Measurements from ENCODE around the gene MTA1.

The MTA1 gene

DNA sequence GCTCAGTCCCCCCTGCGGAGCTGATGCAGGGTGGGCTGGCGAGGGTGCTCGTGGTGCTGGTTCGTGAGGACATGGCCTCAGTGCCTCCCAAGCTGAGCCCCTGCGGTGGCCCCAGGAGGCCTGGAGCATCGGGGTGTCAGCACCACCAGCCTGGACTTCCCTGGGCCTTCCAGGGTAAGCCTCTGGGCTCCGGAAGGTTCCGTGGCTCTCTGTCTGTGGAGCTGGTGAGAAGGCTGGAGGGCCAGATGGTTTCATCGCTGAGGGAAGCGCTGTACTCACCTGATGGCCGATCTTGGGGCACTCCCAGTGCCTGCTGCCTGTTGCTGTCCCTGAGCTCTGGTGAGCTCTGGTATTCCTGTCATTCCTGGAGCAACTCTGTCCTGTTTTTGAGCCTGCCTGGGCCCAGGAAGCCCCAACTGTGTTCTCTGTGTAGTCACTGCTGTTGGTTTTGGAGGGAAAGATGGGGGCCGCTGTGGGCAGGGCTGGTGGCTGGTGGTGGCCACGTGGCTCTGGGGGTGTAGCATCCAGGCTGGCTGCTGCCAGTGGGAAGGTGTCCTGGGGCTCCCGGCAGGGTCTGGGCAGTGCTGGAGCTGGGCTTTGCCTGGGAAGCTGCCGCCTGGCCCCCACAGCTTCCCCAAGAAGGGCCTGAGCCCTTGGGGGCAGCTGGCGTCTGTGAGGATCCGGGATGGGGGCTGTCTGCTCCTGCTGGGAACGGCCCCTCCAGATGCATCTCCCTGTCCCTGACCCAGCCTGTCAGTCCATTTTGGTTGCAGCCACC, 18.3 kb downstream of the MTA1 start:
- CTCF ChIA-PET, result interaction anchor here (1.0 to 3.0 kb wide), 2 partner anchors 10 to 43 kb away, joined by 3 to 11 read pairs; no protein-coding TSS in a partner anchor
- TF ChIP-seq, protein P1, sequence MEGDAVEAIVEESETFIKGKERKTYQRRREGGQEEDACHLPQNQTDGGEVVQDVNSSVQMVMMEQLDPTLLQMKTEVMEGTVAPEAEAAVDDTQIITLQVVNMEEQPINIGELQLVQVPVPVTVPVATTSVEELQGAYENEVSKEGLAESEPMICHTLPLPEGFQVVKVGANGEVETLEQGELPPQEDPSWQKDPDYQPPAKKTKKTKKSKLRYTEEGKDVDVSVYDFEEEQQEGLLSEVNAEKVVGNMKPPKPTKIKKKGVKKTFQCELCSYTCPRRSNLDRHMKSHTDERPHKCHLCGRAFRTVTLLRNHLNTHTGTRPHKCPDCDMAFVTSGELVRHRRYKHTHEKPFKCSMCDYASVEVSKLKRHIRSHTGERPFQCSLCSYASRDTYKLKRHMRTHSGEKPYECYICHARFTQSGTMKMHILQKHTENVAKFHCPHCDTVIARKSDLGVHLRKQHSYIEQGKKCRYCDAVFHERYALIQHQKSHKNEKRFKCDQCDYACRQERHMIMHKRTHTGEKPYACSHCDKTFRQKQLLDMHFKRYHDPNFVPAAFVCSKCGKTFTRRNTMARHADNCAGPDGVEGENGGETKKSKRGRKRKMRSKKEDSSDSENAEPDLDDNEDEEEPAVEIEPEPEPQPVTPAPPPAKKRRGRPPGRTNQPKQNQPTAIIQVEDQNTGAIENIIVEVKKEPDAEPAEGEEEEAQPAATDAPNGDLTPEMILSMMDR (IDR thresholded peaks at IDR 0.05; ENCODE audit: insufficient read depth, low read length, missing control alignments), result no peak
- DNase-seq (ENCODE audit: low read depth, low spot score), result no peak
- POLR2A ChIA-PET, result no interaction called here
- H3K4me3 ChIP-seq (ENCODE audit: low read depth, low read length), result no peak overlapping the region

DNA sequence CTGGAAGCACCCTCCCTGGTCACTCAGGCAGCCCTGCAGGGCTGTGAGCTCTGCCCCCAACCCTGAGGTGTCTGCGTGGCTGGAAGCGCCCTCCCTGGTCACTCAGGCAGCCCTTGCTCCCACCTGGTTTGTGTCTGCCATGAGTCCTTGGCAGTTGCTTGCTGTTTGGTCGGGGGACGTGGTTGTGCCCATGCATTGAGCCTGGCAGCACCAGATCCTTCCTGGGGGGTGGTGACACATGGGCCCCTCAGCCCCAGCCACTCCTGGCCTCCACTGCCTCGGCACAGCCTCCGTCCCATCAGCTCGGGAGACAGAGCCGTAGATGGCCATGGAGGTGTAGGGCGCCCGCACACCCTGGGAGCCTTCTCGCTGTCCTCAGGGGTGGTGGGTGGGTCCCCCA, 19.6 kb downstream of the MTA1 start:
- CTCF ChIA-PET, result interaction anchor here (3.0 kb wide), 1 partner anchor 9 kb away, joined by 11 read pairs; no protein-coding TSS in a partner anchor
- TF ChIP-seq, protein P1 (IDR thresholded peaks at IDR 0.05; ENCODE audit: insufficient read depth, low read length, missing control alignments), result no peak
- POLR2A ChIA-PET, result no interaction called here
- no peak for DNase-seq (ENCODE audit: low read depth, low spot score)
- no peak overlapping the region for H3K4me3 ChIP-seq (ENCODE audit: low read depth, low read length)

DNA sequence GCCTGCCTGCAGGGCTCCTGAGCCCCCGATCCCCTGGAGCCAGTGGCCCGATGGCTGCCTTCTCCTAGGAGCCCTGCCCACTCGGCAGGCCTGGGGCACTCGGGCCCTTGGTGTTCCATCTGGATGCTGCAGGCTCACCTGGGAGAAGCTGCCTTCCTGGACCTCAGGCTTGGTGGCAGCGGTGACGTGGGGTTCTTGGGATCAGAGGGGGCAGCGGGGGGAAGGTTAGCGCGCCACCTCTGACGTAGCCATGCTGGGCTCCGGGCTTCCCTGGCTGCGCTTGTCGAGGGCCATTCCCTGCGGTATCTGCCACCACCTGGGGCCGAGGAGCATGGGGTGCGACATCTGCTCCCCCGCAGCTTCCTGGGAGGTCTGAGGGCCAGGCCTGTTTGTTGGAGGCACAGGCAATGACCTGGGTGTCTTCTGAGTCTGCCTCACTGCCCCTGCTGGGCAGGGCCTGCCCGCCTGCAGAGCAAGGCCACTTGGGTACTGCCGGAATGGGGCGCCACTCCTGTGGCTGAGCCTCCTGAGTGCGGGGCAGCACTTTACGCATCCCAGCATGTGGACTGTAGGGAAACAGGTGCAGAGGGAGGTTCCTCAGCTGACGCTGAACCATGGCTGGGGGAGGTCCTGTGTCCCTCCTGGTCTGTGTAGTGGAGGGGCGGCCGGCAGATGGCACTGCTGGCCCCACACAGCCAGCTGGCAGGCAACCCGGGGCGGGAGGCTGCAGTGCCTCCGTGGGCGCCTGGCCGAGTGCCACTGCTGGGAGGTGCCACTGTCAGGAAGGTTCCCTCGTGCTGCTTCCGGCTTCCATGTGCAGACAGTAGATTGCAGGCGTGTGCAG, 20.3 kb downstream of the MTA1 start:
- DNase-seq (ENCODE audit: low read depth, low spot score), result no peak
- H3K4me3 ChIP-seq (ENCODE audit: low read depth, low read length), result no peak overlapping the region
- ChIA-PET POLR2A (no interaction called here), CTCF (interaction anchor here (3.0 kb wide), 1 partner anchor 8 kb away, joined by 11 read pairs; no protein-coding TSS in a partner anchor)
- TF ChIP-seq, protein P1 (IDR thresholded peaks at IDR 0.05; ENCODE audit: insufficient read depth, low read length, missing control alignments), result no peak

DNA sequence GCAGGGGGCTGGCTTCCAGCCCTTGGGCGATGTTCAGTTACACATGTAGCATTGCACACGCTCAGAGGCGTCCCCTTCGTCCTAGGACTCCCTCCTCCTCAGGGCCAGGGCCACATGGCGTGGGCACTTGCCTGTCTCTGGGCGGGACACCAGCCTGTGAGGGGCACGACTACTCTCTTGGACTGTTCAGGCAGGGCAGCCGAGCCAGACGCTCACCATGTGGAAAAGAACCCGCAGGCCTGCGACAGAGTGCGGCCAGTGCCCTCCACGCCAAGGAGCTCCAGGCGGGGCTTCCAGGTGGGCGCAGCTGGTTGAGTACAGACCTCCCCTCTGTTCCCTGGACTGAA, 20.9 kb downstream of the MTA1 start:
- no peak overlapping the region for H3K4me3 ChIP-seq (ENCODE audit: low read depth, low read length)
- ChIA-PET CTCF (no interaction called here), POLR2A (no interaction called here)
- DNase-seq (ENCODE audit: low read depth, low spot score), result no peak
- TF ChIP-seq, protein P1 (IDR thresholded peaks at IDR 0.05; ENCODE audit: insufficient read depth, low read length, missing control alignments), result no peak

DNA sequence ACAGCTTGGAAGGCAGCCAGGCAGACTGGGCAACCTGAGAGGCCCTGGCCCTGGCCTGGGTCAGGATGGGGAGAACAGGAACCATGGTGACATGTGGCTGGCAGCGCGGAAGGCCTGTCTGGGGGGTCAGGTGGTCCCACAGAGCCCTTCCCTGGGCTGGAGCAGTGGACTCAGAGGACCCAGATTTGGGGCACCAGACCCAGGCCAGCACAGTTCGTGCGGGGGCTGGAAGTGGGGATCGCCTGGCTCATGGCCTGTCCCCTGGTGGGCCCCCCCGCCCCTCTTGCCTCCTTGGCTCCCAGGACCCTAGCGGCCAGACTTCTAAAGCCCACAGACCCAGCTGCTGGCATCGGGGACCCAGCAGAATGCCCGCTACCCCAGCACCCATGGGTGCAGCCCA, 21.4 kb downstream of the MTA1 start:
- CTCF ChIA-PET, result no interaction called here
- TF ChIP-seq, protein P1 (IDR thresholded peaks at IDR 0.05; ENCODE audit: insufficient read depth, low read length, missing control alignments), result no peak
- H3K4me3 ChIP-seq (ENCODE audit: low read depth, low read length), result no peak overlapping the region
- POLR2A ChIA-PET, result no interaction called here
- DNase-seq (ENCODE audit: low read depth, low spot score), result no peak

DNA sequence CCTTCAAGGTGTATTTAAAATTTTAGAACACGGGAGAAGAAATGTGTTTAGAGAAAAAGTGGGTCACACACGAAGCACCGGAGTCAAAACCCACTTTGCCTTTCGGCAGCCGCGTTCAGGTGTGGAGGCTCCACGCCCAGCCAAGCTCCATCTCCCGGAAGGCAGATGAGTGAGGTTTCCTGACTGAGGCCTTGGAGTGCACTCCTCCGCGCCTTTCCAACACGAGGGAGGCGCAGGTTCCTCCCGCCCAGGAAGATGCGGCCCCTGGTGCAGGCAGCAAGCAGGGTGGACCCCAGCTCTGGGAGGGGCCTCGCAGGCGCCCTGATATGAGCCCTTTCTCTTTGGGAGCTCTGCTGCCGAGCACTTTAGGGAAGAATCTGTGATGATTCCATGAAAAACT, 22.5 kb downstream of the MTA1 start:
- no peak overlapping the region for H3K4me3 ChIP-seq (ENCODE audit: low read depth, low read length)
- ChIA-PET CTCF (no interaction called here), POLR2A (no interaction called here)
- no peak for DNase-seq (ENCODE audit: low read depth, low spot score)
- TF ChIP-seq, protein P1 (IDR thresholded peaks at IDR 0.05; ENCODE audit: insufficient read depth, low read length, missing control alignments), result no peak
